Choroid plexus epithelial cell (primary cell): ENCODE measurements around the gene HMG20A.
"Not testable (repeated sequence)": the region's sequence is repeated elsewhere in the genome, so short reads cannot be mapped to it uniquely, and the experiment has no call there.

ENCODE experiments used
- DNase-seq: peaks from one replicate; pipeline ENCODE4 v3.0.0-alpha.2; 2010; ENCODE audit warnings: low read depth
- H3K4me3 ChIP-seq: 2 replicates; pipeline ENCODE4 v1.5.1; 2011; ENCODE audit warnings: low read depth, mild to moderate bottlenecking, control low read depth, low read length, moderate library complexity
- TF ChIP-seq, protein P1 (sequence below): conservative IDR thresholded peaks from 2 replicates; pipeline ENCODE4 v1.5.1; 2011; ENCODE audit warnings: low read depth, mild to moderate bottlenecking, control low read depth, inconsistent platforms, low read length, moderate library complexity

The HMG20A gene

DNA sequence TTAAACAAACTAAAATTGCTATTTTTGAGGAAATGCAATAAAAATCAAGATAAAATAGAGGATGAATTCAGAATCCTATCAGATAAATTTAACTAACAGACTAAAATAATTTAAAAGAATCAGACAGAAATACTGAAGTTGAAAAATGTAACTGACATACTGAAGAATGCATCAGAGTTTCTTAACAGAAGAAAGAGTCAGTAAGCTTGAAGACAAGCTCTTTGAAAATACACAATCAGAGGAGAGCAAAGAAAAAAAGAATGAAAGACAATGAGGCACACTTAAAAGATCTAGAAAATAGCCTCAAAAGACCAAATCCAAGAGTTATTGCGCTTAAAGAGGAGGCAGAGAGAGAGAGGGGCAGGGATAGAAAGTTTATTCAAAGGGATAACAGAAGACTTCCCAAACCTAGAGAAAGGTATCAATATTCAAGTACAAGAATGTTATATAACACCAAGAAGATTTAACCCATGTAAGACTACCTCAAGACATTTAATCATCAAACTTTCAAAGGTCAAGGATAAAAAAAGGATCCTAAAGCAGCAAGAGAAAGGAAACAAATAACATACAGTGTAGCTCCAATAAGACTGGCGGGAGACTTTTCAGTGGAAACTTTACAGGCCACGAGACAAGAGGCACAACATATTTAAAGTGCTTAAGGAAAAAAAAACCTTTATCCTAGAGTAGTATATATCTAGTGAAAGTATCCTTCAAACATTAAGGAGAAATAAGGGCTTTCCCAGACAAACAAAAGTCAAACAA, 25.5 kb upstream of the HMG20A start:
- H3K4me3 ChIP-seq, result no peak overlapping the region
- TF ChIP-seq, protein P1, sequence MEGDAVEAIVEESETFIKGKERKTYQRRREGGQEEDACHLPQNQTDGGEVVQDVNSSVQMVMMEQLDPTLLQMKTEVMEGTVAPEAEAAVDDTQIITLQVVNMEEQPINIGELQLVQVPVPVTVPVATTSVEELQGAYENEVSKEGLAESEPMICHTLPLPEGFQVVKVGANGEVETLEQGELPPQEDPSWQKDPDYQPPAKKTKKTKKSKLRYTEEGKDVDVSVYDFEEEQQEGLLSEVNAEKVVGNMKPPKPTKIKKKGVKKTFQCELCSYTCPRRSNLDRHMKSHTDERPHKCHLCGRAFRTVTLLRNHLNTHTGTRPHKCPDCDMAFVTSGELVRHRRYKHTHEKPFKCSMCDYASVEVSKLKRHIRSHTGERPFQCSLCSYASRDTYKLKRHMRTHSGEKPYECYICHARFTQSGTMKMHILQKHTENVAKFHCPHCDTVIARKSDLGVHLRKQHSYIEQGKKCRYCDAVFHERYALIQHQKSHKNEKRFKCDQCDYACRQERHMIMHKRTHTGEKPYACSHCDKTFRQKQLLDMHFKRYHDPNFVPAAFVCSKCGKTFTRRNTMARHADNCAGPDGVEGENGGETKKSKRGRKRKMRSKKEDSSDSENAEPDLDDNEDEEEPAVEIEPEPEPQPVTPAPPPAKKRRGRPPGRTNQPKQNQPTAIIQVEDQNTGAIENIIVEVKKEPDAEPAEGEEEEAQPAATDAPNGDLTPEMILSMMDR, result no peak
- DNase-seq, result no peak

DNA sequence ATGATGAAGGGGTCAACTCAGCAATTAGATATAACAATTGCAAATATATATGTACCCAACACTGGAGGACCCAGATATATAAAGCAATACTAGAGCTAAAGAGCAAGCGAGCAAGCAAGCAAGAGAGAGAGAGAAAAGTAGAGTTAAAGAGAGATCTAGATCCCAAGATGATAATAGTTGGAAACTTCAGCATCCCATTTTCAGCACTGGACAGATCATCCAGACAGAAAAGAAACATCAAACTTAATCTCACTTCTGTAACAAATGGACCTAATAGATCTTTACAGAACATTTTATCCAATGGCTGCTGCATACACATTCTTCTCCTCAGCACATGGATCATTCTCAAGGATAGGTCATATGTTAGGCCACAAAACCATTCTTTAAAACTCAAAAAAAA, 24.0 kb upstream of the HMG20A start:
- no peak overlapping the region for H3K4me3 ChIP-seq
- TF ChIP-seq, protein P1, result no peak
- no peak for DNase-seq

DNA sequence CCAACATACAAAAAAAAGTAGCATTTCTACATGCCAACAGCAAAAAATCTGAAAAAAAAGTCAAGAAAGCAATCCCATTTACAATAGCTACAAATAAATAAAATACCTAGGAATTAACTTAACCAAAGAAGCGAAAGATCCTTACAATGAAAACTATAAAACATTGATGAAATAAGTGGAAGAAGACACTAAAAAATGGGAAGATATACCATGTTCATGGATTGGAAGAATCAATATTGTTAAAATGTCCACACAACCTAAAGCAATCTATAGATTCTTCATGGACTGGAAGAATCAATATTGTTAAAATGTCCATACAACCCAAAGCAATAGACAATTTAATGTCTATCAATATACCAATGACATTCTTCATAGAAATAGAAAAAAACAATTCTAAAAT, 21.8 kb upstream of the HMG20A start:
- TF ChIP-seq, protein P1, result no peak
- no peak for DNase-seq
- no peak overlapping the region for H3K4me3 ChIP-seq

DNA sequence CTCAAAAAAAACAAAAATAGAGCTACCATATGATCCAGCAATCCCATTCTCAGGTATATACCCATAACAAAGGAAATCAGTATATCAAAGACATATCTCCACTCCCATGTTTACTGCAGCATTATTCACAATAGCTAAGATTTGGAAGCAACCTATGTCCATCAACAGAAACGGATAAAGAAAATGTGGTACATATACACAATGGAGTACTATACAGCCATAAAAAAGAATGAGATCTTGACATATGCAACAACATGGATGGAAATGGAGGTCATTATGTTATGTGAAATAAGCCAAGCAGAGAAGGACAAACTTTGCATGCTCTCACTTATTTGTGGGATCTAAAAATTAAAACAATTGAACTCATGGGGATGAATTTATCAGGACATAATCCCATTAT, 20.4 kb upstream of the HMG20A start:
- TF ChIP-seq, protein P1, result no peak
- H3K4me3 ChIP-seq, result no peak overlapping the region

DNA sequence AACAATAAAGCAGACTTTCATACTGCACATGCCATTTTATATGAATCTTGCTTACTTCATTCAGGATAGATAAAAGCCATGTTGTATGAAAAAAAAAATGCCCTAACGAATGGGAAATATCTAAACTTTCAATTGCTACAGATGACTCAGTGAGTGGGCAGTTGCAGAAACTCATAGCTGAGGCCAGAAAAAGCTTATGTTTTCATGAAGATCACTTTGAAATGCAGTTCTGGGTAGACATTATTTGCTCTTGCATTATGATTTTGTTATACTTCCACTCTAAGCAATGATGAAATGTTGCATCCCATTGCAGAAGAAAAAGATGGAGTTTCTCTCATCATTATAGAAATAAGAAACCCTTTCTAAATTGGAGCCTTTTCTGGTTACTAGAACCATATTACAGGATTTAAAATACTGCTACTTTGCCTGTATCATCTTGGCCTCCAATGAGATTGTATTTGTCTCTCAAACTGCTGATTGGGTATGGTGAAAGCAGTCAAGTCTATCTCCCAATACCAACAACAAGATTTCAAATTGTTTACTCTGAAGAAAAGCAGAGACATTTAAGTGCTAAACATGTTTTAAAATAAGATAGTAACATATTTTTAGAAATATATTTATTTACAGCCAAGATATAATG, 17.8 kb upstream of the HMG20A start:
- no peak overlapping the region for H3K4me3 ChIP-seq
- TF ChIP-seq, protein P1, result no peak
- DNase-seq, result peak; percentile 80

More for the DNA sequence above, 20.4 kb upstream of the HMG20A start:
- DNase-seq, result no peak

DNA sequence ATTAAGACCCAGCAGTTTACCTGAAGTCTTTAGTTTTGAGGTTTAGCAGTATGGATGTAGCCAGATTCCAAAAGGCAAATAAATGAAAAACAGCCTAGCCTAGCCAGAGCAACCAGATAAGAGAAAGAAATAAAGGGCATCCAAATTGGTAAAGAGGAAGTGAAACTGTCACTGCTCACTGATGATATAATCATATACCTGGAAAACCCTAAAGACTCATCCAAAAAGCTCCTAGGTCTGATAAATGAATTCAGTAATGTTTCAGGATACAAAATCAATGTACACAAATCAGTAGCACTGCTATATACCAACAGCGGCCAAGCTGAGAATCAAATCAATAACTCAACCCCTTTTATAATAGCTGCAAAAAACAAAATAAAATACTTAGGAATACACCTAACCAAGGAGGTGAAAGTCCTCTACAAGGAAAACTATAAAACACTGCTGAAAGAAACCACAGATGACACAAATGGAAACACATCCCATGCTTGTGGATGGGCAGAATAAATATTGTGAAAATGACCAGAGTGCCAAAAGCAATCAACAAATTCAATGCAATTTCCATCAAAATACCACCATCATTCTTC, 14.4 kb upstream of the HMG20A start:
- H3K4me3 ChIP-seq, DNase-seq: not testable (repeated sequence)

DNA sequence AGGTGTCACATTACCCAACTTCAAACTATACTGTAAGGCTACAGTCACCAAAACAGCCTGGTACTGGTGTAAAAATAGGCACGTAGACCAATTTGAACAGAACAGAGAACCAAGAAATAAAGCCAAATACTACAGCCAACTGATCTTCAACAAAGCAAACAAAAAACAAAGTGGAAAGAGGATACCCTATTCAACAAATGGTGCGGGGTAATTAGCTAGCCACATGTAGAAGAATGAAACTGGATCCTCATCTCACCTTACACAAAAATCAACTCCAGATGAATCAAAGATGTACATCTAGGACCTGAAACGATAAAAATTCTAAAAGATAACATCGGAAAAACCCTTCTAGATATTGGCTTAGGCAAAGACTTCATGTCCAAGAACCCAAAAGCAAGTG, 13.8 kb upstream of the HMG20A start:
- no peak for DNase-seq
- no peak overlapping the region for H3K4me3 ChIP-seq
- TF ChIP-seq, protein P1, result no peak
